Measurements from ENCODE around the gene STARD7.

Gene STARD7

GRCh38 chr2:96241900-96242611, 33.4 kb upstream of the STARD7 start:
- no peak for TF ChIP-seq CTCF (conservative IDR thresholded peaks at IDR 0.05)
- no peak overlapping the region for H3K27ac ChIP-seq

- no peak for TF ChIP-seq CTCF (conservative IDR thresholded peaks at IDR 0.05)
- H3K27ac ChIP-seq: no peak overlapping the region
Observed at GRCh38 chr2:96241227-96241626, 32.6 kb upstream of the STARD7 start.

GRCh38 chr2:96240341-96241038, 31.9 kb upstream of the STARD7 start:
- TF ChIP-seq CTCF (conservative IDR thresholded peaks at IDR 0.05): no peak
- no peak overlapping the region for H3K27ac ChIP-seq

- H3K27ac ChIP-seq: no peak overlapping the region
- no peak for TF ChIP-seq CTCF (conservative IDR thresholded peaks at IDR 0.05)
Observed at GRCh38 chr2:96239745-96240264, 31.2 kb upstream of the STARD7 start.

GRCh38 chr2:96239091-96239490, 30.5 kb upstream of the STARD7 start:
- TF ChIP-seq CTCF (conservative IDR thresholded peaks at IDR 0.05): no peak
- no peak overlapping the region for H3K27ac ChIP-seq

- TF ChIP-seq CTCF (conservative IDR thresholded peaks at IDR 0.05): no peak
- H3K27ac ChIP-seq: no peak overlapping the region
Observed at GRCh38 chr2:96238266-96238665, 29.6 kb upstream of the STARD7 start.

- no peak overlapping the region for H3K27ac ChIP-seq
- no peak for TF ChIP-seq CTCF (conservative IDR thresholded peaks at IDR 0.05)
Observed at GRCh38 chr2:96236882-96237281, 28.3 kb upstream of the STARD7 start.
